Activated CD4-positive, alpha-beta T cell treated with anti-CD3 and anti-CD28 coated beads for 1 hour (primary cell): ENCODE results near the gene CHSY3.

Experiments
- DNase-seq: peaks from one replicate; pipeline ENCODE4 v3.0.0-alpha.2; 2020

Gene CHSY3

GRCh38 chr5:129951039-129951438 lies 46.8 kb downstream of the CHSY3 start:
- no peak for DNase-seq

GRCh38 chr5:129958581-129958980 lies 54.3 kb downstream of the CHSY3 start:
- DNase-seq: no peak

GRCh38 chr5:129960831-129961230 lies 56.6 kb downstream of the CHSY3 start:
- no peak for DNase-seq

DNA sequence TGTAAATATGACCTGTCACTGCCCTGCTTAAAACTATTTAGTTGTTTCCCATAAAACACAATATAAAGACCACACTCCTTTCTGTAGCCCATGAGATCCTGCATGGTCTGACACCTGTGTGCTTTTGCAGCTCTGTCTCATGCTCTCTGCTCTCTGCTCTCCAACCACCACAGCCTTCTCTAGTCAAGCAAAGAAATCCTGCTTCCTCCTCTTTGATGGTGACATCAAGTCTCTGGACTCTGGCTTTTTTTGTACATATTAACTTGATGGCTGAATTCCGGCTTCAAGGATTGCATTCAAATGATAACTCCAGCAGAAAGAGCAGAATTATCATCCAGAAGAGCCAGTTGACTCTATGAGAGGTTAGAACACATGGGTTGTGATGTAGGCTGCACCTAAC lies 58.2 kb downstream of the CHSY3 start:
- DNase-seq: no peak

DNA sequence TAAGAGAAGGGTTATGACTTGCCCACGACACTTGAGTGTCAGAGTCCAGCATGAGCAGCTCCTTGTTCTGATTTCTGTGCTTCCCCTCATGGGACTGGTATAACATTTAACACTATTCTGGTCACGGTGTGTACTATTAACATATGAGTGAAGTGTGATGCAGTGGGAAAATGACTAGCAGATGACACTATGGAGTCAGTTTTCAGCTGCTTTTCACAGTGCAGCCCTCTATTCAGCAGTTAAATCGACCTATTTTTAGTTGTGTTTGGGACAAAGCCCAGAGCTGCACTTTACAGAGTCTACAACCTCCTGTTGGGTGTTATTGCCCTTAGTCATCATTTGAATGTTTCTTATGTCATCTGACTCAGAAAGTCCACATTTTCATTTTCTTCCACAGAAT lies 59.1 kb downstream of the CHSY3 start:
- DNase-seq: no peak

DNA sequence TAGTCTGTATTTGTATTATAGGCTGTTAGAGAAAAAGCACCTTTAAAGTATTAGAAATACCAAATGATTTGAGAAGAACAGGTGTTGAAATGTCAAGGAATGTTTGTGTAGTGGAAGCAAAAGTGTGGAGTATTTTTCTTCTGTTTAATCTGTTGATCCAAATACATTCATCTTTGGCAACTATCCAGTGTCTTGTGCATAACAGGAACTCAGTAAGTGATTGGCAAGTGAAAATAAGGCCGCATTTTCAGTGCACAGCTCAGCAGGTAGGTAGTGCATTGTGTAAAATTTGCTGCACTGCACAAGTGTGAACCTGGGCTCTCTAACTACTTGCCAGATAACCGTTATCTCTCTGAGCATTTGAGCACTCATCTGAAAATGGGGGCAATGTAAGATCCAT lies 61.8 kb downstream of the CHSY3 start:
- DNase-seq: no peak

DNA sequence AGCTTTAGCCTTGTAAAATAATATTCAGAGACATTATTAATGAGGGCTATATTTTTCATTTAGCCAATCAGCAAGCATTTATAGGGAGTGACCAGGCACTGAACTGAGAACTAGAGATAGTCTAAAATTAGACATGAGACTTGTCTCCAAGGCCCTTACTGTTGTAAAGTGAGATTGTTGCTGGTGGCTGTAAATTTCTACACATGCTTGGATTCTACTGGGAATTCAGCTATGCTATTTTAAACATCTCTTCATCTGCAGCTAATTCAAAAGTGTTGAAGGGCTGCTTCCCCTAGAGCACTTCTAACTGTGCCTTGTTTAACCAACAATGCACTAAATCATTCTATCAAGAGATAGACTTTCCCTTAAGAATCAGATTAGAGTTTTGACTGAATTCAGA lies 67.4 kb downstream of the CHSY3 start:
- DNase-seq: no peak

DNA sequence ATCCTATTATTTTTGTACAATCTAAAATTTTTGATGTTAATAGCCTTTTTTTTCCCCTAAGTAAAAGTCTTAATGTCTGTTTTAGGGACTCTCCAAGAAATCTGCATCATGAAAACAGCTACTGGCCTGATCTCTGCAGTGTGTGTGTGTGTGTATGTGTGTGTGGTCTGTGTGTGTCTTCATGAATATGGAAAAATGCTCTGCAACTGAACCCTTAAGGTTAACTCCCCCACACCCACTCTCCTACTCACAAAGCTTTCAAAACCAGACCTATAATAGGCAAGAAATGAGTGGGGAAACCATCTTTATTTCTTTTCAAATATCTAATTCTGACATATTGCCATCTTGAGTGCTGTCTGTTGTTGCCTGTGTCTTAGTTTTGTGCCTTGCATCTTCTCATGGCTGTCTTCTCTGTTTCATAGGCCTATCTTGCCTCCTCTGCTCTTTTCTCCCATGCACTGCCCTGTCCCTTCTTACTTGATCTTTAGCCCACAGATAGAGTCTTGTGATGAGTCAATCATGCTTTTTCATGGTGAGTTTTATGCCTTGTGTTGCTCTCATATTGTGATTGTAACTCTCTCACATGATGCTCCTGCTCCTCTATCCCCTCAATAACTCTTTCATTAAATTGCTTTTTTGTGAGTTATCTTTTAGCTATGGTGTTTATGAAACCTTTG lies 68.3 kb downstream of the CHSY3 start:
- no peak for DNase-seq

GRCh38 chr5:129973716-129974426 lies 69.6 kb downstream of the CHSY3 start:
- DNase-seq: no peak

- no peak for DNase-seq
These were observed 73.5 kb downstream of the CHSY3 start for GRCh38 chr5:129977810-129978209.

DNA sequence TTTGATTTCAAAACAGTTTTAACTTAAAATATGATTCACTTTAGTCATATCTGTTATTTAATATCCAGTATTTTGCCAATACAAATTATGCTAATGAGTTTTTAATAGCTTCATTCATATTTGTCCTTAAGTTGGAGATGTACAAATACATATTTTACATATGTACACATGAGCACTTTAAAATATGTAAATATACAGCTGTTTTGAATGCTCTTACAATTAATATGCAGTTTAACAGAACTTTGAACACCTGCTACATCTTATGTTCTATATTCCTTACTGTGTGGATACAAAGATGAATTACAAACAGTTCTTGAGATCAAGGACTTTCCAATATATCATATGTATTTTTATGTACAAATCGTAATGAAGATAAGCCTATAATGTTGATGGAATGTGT lies 74.0 kb downstream of the CHSY3 start:
- DNase-seq: no peak

DNA sequence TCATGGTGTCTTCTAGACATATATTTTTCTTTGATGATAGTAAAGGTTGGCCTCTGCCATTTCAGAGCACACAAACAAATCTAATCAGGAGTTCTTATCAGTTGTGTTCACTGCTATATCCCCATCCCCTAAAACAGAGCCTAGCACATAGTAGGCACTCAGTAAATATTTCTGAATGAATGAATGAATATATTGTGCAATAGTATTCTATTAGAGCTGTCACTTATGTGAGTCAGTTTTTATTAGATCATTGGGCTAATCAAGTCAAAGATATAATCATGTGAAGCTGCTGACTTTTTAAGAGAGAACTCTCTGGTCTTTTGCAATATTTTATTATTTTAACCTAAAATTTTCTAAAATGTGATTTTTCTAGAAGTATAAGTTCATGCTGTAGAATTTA lies 84.2 kb downstream of the CHSY3 start:
- no peak for DNase-seq

- DNase-seq: no peak
These were observed 87.5 kb downstream of the CHSY3 start for GRCh38 chr5:129991780-129992179.

GRCh38 chr5:129996896-129997295 lies 92.6 kb downstream of the CHSY3 start:
- DNase-seq: no peak

- DNase-seq: no peak
These were observed 96.2 kb downstream of the CHSY3 start for GRCh38 chr5:130000460-130000859.

DNA sequence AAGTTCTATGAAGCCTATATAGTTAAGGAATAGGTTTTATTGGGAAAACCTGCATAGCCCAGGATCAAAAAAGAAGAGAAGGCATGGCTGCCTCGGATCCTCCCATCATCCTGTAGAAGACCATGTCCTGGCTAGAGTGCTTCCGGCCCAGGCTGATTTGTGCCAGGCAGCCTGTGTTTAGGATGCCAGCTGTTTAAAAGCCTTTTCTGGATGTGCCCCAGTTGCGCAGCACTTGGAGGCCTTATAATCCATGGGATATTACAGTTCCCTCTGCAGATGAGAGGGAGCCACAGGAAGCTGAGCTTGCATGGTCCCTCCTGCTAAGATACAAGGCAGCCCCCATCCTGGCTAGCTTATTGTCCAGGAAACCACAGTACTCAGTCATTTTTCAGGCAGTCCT lies 97.9 kb downstream of the CHSY3 start:
- DNase-seq: no peak

DNA sequence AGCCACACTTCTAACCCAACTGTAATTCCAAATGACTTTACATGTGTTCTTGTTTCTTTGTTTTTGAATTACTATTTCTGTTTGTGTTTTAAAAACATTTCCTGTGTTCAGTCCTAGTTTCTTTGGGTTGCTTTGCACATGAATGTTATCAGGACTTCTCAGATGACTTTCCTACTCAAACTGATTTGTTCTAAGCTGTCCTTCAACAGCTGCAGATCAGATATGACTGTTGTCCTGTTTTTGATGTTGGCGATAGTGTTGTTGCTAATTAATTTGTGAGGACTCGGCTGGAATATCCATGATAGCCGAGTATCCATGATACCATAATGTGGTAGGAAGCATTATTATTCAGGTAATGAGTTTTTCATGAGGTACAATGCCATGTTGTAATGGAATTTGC lies 98.6 kb downstream of the CHSY3 start:
- no peak for DNase-seq

DNA sequence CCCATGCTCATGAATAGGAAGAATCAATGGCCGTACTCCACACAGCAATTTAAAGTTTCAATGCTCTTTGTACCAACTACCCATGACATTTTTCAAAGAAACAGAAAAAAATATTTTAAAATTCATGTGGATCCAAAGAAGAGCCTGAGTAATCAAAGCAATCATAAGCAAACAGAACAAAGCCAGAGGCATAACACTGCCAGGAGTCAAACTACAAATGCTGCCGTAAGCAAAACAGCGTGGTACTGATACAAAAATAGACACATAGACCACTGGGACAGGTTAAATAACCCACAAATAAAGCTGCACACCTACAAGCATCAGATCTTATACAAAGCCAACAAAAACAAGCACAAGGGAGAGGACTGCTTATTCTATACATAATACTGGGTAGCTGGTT lies 107.7 kb downstream of the CHSY3 start:
- no peak for DNase-seq

GRCh38 chr5:130017173-130017572 lies 112.9 kb downstream of the CHSY3 start:
- DNase-seq: no peak

DNA sequence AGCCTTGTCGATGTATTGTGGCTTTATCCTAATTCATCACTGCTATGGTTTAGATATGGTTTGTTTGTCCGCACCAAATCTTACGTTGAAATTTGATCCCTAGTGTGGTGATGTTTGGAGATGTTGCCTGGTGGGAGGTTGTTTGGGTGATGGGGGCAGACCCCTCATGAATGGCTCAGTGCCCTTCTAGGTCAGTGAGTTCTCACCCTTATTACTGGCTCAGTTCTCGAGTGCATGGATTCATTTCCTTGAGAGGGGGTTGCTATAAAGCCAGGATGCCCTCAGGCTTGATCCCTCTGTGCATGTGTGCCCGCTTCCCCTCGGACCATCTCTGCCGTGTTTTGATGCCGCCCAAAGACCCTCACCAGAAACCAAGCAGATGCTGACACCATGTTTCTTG lies 114.4 kb downstream of the CHSY3 start:
- no peak for DNase-seq

- DNase-seq: no peak
These were observed 116.7 kb downstream of the CHSY3 start for GRCh38 chr5:130021000-130021399.

DNA sequence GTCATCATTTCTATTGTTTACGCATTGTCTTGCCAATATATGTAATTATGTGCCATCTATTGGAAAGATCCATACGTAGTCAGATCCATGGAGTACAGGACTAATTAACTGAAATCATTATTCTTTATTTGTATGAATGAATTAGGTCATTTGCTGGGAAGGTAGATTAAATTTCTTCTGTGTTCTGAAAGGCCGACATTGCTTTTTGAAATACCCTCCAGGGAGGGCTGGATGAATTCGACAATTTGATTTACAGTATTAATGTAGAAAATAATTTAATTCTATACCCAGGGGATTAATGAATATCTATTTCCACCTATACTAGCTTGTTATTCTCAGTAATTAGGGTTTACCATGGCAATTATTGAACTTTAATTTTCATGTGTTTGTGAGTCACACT lies 117.6 kb downstream of the CHSY3 start:
- no peak for DNase-seq

GRCh38 chr5:130023604-130024003 lies 119.3 kb downstream of the CHSY3 start:
- no peak for DNase-seq

DNA sequence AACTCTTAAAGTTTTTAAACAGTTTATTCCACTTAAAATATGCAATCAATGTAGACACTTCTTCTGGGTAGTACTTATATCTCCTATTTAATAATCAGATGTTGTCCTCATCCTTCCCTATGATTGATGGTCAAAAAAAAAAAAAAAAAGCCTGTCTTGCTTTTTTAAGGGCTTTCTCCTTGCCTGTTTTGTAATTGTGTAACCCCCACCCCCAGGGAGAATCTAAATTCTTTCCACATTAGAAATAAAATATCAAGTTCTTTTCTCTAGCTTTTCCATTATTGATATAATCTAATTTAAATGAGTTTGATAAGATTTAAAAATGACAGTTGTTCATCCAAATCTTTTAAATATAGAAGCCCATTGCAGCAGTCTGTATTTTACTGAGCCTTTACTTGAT lies 119.7 kb downstream of the CHSY3 start:
- no peak for DNase-seq

DNA sequence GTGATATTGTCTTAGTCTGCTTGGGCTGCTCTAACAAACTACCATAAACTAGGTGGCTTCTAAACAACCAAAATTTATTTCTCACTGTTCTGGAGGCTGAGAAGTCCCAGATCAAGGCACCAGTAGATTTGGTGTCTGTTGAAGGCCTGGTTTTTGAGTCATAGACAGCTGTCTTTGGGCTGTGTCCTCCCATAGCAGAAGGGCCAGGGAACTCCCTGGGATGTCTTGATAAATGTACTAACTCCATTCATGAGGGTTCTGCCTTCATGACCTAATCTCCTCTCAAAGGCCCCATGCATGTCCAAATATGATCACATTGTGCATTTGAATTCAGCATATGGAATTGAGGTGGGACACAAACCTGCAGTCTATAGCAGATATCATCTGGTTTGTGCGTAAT lies 121.2 kb downstream of the CHSY3 start:
- DNase-seq: no peak
